BE2C (cell line): ENCODE measurements around the gene TRNP1.

ENCODE experiments used
- DNase-seq: peaks from one replicate; pipeline ENCODE4 v3.0.0-alpha.2; 2020
- H3K27me3 ChIP-seq: fragments of 250-450 bp; sonication (Bioruptor Pico); 2 replicates; pipeline ENCODE4 v1.5.1; 2020; ENCODE audit warnings: mild to moderate bottlenecking
- H3K36me3 ChIP-seq: fragments of 250-450 bp; sonication (Bioruptor Pico); 2 replicates; pipeline ENCODE4 v1.5.1; 2020; ENCODE audit warnings: mild to moderate bottlenecking
- H3K4me1 ChIP-seq: fragments of 250-450 bp; sonication (Bioruptor Pico); 2 replicates; pipeline ENCODE4 v1.5.1; 2020
- H3K4me3 ChIP-seq: 2 replicates; pipeline ENCODE4 v1.5.1; 2011; ENCODE audit warnings: low read depth, low read length
- H3K9me3 ChIP-seq: fragments of 250-450 bp; sonication (Bioruptor Pico); 2 replicates; pipeline ENCODE4 v1.5.1; 2020
- TF ChIP-seq, protein P1 (sequence below): IDR thresholded peaks from 2 replicates; pipeline ENCODE4 v1.5.1; 2012; ENCODE audit warnings: mild to moderate bottlenecking, low read depth, low read length

Gene TRNP1

DNA sequence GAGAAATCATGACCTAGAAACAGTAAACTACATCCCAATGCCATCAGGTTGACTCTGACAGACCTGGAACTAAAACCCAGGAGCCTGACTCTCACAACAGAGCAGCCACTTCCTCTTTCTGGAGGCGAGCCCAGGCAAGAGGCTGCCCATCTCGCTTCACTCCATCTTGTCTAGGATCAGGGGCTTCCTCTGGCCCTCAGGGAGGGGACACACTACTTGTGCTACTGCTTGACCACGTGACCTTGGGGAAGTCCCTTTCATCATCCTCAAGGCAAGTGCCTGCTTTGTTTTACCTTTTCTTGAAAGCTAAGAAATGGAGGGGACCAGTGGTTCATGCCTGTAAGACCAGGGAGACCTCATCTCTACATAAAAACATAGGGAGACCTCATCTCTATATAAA is 21.8 kb downstream of the TRNP1 start:
- no peak for DNase-seq
- TF ChIP-seq, protein P1, sequence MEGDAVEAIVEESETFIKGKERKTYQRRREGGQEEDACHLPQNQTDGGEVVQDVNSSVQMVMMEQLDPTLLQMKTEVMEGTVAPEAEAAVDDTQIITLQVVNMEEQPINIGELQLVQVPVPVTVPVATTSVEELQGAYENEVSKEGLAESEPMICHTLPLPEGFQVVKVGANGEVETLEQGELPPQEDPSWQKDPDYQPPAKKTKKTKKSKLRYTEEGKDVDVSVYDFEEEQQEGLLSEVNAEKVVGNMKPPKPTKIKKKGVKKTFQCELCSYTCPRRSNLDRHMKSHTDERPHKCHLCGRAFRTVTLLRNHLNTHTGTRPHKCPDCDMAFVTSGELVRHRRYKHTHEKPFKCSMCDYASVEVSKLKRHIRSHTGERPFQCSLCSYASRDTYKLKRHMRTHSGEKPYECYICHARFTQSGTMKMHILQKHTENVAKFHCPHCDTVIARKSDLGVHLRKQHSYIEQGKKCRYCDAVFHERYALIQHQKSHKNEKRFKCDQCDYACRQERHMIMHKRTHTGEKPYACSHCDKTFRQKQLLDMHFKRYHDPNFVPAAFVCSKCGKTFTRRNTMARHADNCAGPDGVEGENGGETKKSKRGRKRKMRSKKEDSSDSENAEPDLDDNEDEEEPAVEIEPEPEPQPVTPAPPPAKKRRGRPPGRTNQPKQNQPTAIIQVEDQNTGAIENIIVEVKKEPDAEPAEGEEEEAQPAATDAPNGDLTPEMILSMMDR, result no peak
- Histone ChIP-seq H3K27me3 (no peaks in the 10 kb centered on the region), H3K4me1 (no peaks in the 10 kb centered on the region), H3K4me3 (no peak overlapping the region), H3K9me3 (no peaks in the 10 kb centered on the region), H3K36me3 (no peaks in the 10 kb centered on the region)

DNA sequence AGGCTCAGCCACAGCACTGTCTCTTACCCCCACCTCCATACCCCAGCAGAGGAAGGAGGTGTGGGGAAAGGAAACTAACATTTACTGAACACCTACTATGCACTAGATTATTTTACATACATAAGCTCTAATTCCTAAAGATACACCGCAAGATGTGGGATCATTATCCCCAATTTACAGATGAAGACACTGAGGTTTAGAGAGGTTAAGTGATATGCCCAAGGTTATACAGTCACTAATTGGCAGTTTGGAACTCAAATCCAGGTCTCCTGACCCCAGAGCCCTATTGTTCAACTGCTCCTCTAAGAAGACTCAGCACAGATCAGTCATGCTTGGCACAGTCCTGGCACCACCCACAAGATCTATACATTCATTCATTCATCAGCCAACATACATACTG is 22.9 kb downstream of the TRNP1 start:
- DNase-seq, result no peak
- H3K9me3 ChIP-seq, result no peaks in the 10 kb centered on the region
- no peaks in the 10 kb centered on the region for H3K27me3 ChIP-seq
- H3K4me1 ChIP-seq, result no peaks in the 10 kb centered on the region
- no peak overlapping the region for H3K4me3 ChIP-seq
- H3K36me3 ChIP-seq, result no peaks in the 10 kb centered on the region
- TF ChIP-seq, protein P1, result no peak

DNA sequence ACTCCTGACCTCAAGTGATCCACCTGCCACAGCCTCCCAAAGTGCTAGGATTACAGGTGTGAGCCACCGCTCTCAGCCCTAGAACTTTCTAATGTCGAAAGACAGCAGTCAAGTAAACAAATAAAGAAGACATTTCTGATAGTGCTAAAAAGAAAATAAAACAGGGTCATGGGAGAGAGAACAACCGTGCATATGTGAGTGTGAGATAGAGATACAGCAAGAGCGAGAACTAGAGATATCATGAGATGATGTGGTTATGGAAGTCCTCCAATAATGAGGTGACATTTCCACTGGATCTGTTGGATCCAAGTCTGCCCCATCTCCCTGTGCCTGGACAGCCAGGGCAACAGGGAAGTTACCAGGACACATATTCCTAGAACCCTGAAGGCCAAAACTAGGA is 23.7 kb downstream of the TRNP1 start:
- no peaks in the 10 kb centered on the region for H3K36me3 ChIP-seq
- H3K27me3 ChIP-seq, result no peaks in the 10 kb centered on the region
- TF ChIP-seq, protein P1, result no peak
- no peak overlapping the region for H3K4me3 ChIP-seq
- no peak for DNase-seq
- no peaks in the 10 kb centered on the region for H3K9me3 ChIP-seq
- no peaks in the 10 kb centered on the region for H3K4me1 ChIP-seq

DNA sequence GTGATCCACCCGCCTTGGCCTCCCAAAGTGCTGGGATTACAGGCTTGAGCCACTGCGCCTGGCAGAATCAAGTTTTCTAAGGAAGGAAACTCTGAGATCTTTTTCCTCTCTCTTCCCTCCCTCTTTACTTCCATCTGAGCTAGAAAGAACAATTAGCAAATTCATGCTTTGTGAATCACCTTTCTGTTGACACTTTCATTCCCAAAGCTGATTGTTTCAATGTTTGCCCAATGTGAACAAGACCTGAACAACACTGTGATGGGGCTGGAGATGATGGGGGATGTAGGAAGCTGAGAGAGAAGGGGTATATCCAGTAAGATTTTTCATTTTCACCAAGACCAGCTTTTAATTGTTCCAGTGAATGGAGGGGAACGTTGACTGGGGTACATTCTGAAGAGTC is 24.8 kb downstream of the TRNP1 start:
- no peaks in the 10 kb centered on the region for H3K9me3 ChIP-seq
- no peaks in the 10 kb centered on the region for H3K36me3 ChIP-seq
- H3K27me3 ChIP-seq, result no peaks in the 10 kb centered on the region
- H3K4me1 ChIP-seq, result no peaks in the 10 kb centered on the region
- TF ChIP-seq, protein P1, result no peak
- no peak overlapping the region for H3K4me3 ChIP-seq
- no peak for DNase-seq

DNA sequence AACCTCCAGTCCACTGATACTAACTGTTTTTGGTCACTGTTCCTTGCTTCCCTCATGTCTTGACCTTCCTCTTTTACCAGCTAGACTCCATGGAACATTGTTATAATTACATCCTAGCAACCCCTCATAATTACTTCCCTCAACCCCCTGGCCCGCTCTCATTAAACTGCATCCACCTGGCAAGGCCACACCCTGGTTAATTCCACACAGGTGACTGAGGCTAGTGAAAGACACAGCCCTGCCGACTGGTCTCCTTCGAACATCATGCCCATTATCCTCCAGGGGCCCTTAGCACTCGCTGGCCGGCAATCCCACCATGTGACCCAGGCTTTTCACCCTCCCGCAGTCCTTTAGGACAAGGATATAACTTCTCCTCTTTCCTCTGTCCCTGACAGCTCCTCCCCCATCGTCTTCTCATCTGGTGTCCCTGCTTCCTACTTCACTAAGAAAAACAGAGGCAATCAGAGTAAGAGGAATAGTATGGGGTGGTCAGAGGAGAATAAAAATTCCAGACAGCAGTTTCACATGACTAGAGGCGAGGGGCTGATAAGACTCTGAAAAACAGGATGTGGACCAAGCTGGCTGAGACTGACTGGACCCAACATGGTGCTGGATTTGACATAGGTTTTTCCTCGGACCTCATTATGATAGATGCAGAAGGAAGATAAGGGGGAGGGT is 28.0 kb downstream of the TRNP1 start:
- no peaks in the 10 kb centered on the region for H3K4me1 ChIP-seq
- H3K27me3 ChIP-seq, result no peaks in the 10 kb centered on the region
- no peaks in the 10 kb centered on the region for H3K36me3 ChIP-seq
- no peak overlapping the region for H3K4me3 ChIP-seq
- H3K9me3 ChIP-seq, result no peaks in the 10 kb centered on the region
- no peak for DNase-seq
- TF ChIP-seq, protein P1, result no peak

DNA sequence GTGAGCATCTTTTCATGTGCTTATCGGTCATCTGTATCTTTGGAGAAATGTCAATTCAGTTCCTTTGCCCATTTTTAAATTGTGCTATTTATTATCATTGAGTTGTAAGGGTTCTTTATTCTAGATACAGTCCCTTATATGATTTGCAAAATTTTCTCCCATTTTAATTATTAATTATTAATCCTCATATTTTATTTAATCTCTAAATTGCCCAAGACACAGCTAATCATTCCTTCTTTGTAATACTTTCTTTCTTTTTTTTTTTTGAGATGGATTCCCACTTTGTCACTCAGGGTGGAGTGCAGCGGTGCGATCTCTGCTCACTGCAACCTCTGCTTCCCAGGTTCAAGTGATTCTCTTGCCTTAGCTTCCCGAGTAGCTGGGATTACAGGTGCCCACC is 32.2 kb downstream of the TRNP1 start:
- Histone ChIP-seq H3K9me3 (no peaks in the 10 kb centered on the region), H3K36me3 (no peaks in the 10 kb centered on the region)

More for the DNA sequence above, 32.2 kb downstream of the TRNP1 start:
- no peak overlapping the region for H3K4me3 ChIP-seq
- no peaks in the 10 kb centered on the region for H3K27me3 ChIP-seq
- no peaks in the 10 kb centered on the region for H3K4me1 ChIP-seq
- TF ChIP-seq, protein P1, result no peak
- no peak for DNase-seq
